K562 (cell line): Measurements from ENCODE around the gene KCNMB1. TPM values are rescaled to one million over a fixed set of nuclear protein-coding genes. Genes with fewer than 3 reads are reported as not detected.

ENCODE experiments used
- ATAC-seq: fragments of 200-7000 bp; cut with Tn5 transposase; 3 replicates; pipeline ENCODE4 v1.9.1; 2020; ENCODE audit warnings: moderate library complexity
- Bru-seq: library from RNA; stranded (reverse); fragments of 400-500 nt; gene quantifications from one replicate; lab custom pipeline; 2021; lab: Mats Ljungman, UMichigan
- BruChase-seq, 2 experiments: library from RNA; stranded (reverse); fragments of 400-500 nt; gene quantifications; one replicate each; lab custom pipeline; 2021; lab: Mats Ljungman, UMichigan
- BruUV-seq: library from RNA; stranded (reverse); fragments of 400-500 nt; replicated peaks from 2 replicates; lab custom pipeline; 2021; lab: Mats Ljungman, UMichigan
- CTCF ChIA-PET: fragments of 300-600 bp; formaldehyde crosslinking; extraction: SDS; loops from one replicate; lab custom pipeline; 2021; ENCODE audit warnings: low intra/inter-chr PET ratio; lab: Yijun Ruan, JAX
- POLR2A ChIA-PET: fragments of 300-600, 350-650 bp; sonication (Branson Sonifier 250); formaldehyde crosslinking; extraction: SDS; loops from one replicate; lab custom pipeline; 2021; ENCODE audit warnings: antibody characterized with exemption, inconsistent platforms; lab: Yijun Ruan, JAX
- DNase-seq, 4 experiments: peaks; one replicate each; pipeline versions ENCODE4 v3.0.0 to v3.0.0-alpha.2; 2011 to 2018; ENCODE audit warnings: low spot score in 3 of 4, mixed read lengths in 3 of 4; ENCODE audit errors: extremely low read depth in 1 of 4
- FAIRE-seq: peaks from 2 replicates; lab custom pipeline; 2011; peaks lifted over from hg19 to GRCh38; lab: Jason Lieb, UNC
- H2AFZ ChIP-seq: 2 replicates; pipeline ENCODE4 v1.6.0; 2011; ENCODE audit warnings: low read depth, low read length, control low read depth, inconsistent platforms
- H3K27ac ChIP-seq: fragments of 200-600 bp; 3 replicates; pipeline ENCODE4 v1.8.0; 2011; ENCODE audit warnings: low read depth, mild to moderate bottlenecking, control low read depth, inconsistent platforms, low read length, moderate library complexity, mixed read lengths; ENCODE audit errors: extremely low read depth
- H3K27me3 ChIP-seq, 2 experiments: fragments of 300-600 bp in 1 of 2; 2 replicates in 1 of 2; 3 replicates in 1 of 2; pipeline versions ENCODE4 v1.6.0 to v1.8.0; 2011; ENCODE audit warnings: inconsistent platforms in 2 of 2, low read length in 2 of 2, mild to moderate bottlenecking in 1 of 2, mixed read lengths in 1 of 2, moderate library complexity in 1 of 2; ENCODE audit not compliant: control insufficient read depth in 2 of 2, insufficient read depth in 2 of 2
- H3K36me3 ChIP-seq: fragments of 300-600 bp; 3 replicates; pipeline ENCODE4 v1.8.0; 2011; ENCODE audit warnings: mild to moderate bottlenecking, low read length, inconsistent platforms; ENCODE audit not compliant: control insufficient read depth, insufficient read depth
- H3K4me1 ChIP-seq, 2 experiments: fragments of 200-600 bp in 1 of 2; replicated peaks in 1 of 2; 2 replicates in 1 of 2; 3 replicates in 1 of 2; pipeline versions ENCODE4 v1.5.1 to v1.8.0; 2011; ENCODE audit warnings: inconsistent platforms in 2 of 2, low read length in 2 of 2, mild to moderate bottlenecking in 1 of 2, mixed read lengths in 1 of 2, moderate library complexity in 1 of 2; ENCODE audit not compliant: control insufficient read depth in 2 of 2, insufficient read depth in 2 of 2
- H3K4me2 ChIP-seq: 2 replicates; pipeline ENCODE4 v1.6.1; 2011; ENCODE audit warnings: low read length, control low read depth, inconsistent platforms, mixed read lengths; ENCODE audit not compliant: insufficient read depth
- H3K4me3 ChIP-seq: fragments of 200-600 bp; sonication (generic), shearing (Covaris generic); 2 replicates; pipeline ENCODE4 v1.5.1; 2016; ENCODE audit warnings: control low read depth, inconsistent platforms
- H3K79me2 ChIP-seq: fragments of 200-600 bp; 3 replicates; pipeline ENCODE4 v1.8.0; 2011; ENCODE audit warnings: low read length, inconsistent platforms; ENCODE audit not compliant: control insufficient read depth, insufficient read depth
- H3K9ac ChIP-seq, 2 experiments: 2 replicates each; pipeline versions ENCODE4 v1.6.0 to v1.6.1; 2011; ENCODE audit warnings: low read depth in 2 of 2, low read length in 2 of 2, control low read depth in 1 of 2, inconsistent platforms in 1 of 2, mild to moderate bottlenecking in 1 of 2, mixed read lengths in 1 of 2; ENCODE audit not compliant: insufficient read depth in 1 of 2
- H3K9me1 ChIP-seq: one replicate; pipeline ENCODE4 v1.6.0; 2011; ENCODE audit warnings: inconsistent platforms, mild to moderate bottlenecking, low read length, moderate library complexity; ENCODE audit not compliant: control insufficient read depth, insufficient read depth
- H3K9me3 ChIP-seq: replicated peaks from 2 replicates; pipeline ENCODE4 v1.5.1; 2011; ENCODE audit warnings: low read depth, low read length, inconsistent platforms; ENCODE audit not compliant: control insufficient read depth, insufficient read depth
- H4K20me1 ChIP-seq: replicated peaks from 2 replicates; pipeline ENCODE4 v1.6.1; 2011; ENCODE audit warnings: low read length, inconsistent platforms, mixed read lengths; ENCODE audit not compliant: control insufficient read depth, insufficient read depth
- ARID1B ChIP-seq: fragments of 450-650 bp; IDR thresholded peaks from 2 replicates; pipeline ENCODE4 v1.6.1; 2016; ENCODE audit warnings: antibody characterized with exemption, mild to moderate bottlenecking, inconsistent platforms
- ARID2 ChIP-seq: fragments of 450-650 bp; IDR thresholded peaks from 2 replicates; pipeline ENCODE4 v1.6.1; 2017; ENCODE audit warnings: antibody characterized with exemption, mild to moderate bottlenecking
- BRD9 ChIP-seq: fragments of 450-650 bp; IDR thresholded peaks from 2 replicates; pipeline ENCODE4 v1.6.1; 2018; ENCODE audit warnings: low read depth; ENCODE audit not compliant: partially characterized antibody
- CREBBP ChIP-seq: IDR thresholded peaks from one replicate; pipeline ENCODE4 v1.6.1; 2012; ENCODE audit warnings: low read depth, mild to moderate bottlenecking, control low read depth, inconsistent platforms, low read length
- DACH1 ChIP-seq: fragments of 450-650 bp; IDR thresholded peaks from 2 replicates; pipeline ENCODE4 v1.6.1; 2018; ENCODE audit not compliant: partially characterized antibody
- DNMT1 ChIP-seq: fragments of 450-650 bp; IDR thresholded peaks from 2 replicates; pipeline ENCODE4 v1.6.1; 2016; ENCODE audit warnings: antibody characterized with exemption, mild to moderate bottlenecking
- POLR2G ChIP-seq: fragments of 200-400 bp; formaldehyde crosslinking; IDR thresholded peaks from 2 replicates; pipeline ENCODE4 v1.6.1; 2017; ENCODE audit warnings: low read depth, mild to moderate bottlenecking, antibody characterized with exemption, low read length, moderate library complexity
- RBM34 ChIP-seq: fragments of 200-400 bp; formaldehyde crosslinking; IDR thresholded peaks from 2 replicates; pipeline ENCODE4 v1.6.1; 2018; ENCODE audit warnings: low read length, borderline replicate concordance; ENCODE audit not compliant: insufficient read depth
- ZNF212 ChIP-seq: fragments of 450-650 bp; formaldehyde crosslinking; IDR thresholded peaks from 2 replicates; pipeline ENCODE4 v1.4.0; 2020; ENCODE audit warnings: mild to moderate bottlenecking
- ZNF507 ChIP-seq: conservative IDR thresholded peaks from 2 replicates; pipeline ENCODE4 v1.6.1; 2017; ENCODE audit warnings: missing genetic modification characterization, missing compliant biosample characterization
- ZNF551 ChIP-seq: fragments of 250-450 bp; sonication (Bioruptor Pico); IDR thresholded peaks from 2 replicates; pipeline ENCODE4 v1.5.0; 2021; ENCODE audit warnings: mild to moderate bottlenecking, moderate library complexity
- ZNF57 ChIP-seq: fragments of 450-650 bp; formaldehyde crosslinking; IDR thresholded peaks from 2 replicates; pipeline ENCODE4 v1.4.0; 2020; ENCODE audit warnings: mild to moderate bottlenecking, moderate library complexity
- ZSCAN29 ChIP-seq: fragments of 450-650 bp; IDR thresholded peaks from 2 replicates; pipeline ENCODE4 v1.6.1; 2017
- WGBS: fragments of 100-300 bp; shearing (Covaris generic); methylation state at CpG from one replicate; pipeline ENCODE4 v1.1.6; 2016; ENCODE audit warnings: low coverage, mixed read lengths; ENCODE audit not compliant: insufficient coverage; ENCODE audit errors: missing lambda C conversion rate; 5-methylcytosine and 5-hydroxymethylcytosine counted together
- in situ Hi-C: fragments of 300-500 bp; cut with MboI; formaldehyde crosslinking; loops from 4 replicates; pipeline ENCODE4 v1.15.0; 2018; ENCODE audit warnings: inconsistent platforms, mixed read lengths
- intact Hi-C: fragments of 100-400 bp; cut with micrococcal nuclease; formaldehyde crosslinking; loops from 2 replicates; pipeline ENCODE4 v1.14.2; 2022
- long read RNA-seq, 3 experiments: library from polyadenylated mRNA in 2 of 3; library from RNA in 1 of 3; unstranded in 2 of 3; stranded (forward) in 1 of 3; transcript quantifications; one replicate each; pipeline ENCODE4 v2.0.0, GENCODE V29; 2019 to 2022
- polyA minus RNA-seq, 3 experiments: library from RNA; depleted of rRNA, polyadenylated mRNA; stranded (reverse); fragments of >200 nt; gene quantifications; 2 replicates each; pipeline ENCODE4 v1.2.3, GENCODE V29; 2011
- polyA plus RNA-seq, 8 experiments: library from polyadenylated mRNA; depleted of rRNA in 4 of 8; stranded (reverse) in 5 of 8; unstranded in 3 of 8; fragments of >200 nt; fragmentation: Nextera tagmentation in 2 of 8; fragmentation: Illumina TruSeq in 1 of 8; extraction: Ambion mirVana in 2 of 8; extraction: Trizol in 1 of 8; gene quantifications; 2 replicates each; pipeline versions ENCODE4 v1.2.1 to v1.2.3, GENCODE V29; 2011 to 2014; ENCODE audit warnings: inconsistent platforms in 1 of 8, missing spikeins in 1 of 8
- total RNA-seq, 7 experiments: library from RNA; depleted of rRNA in 6 of 7; stranded (reverse); fragments of >200 nt in 6 of 7; fragmentation: Illumina TruSeq in 2 of 7; extraction: Trizol in 2 of 7; gene quantifications; 2 replicates each; pipeline versions ENCODE4 v1.2.1 to v1.2.3, GENCODE V29; 2011 to 2021; ENCODE audit warnings: low replicate concordance in 1 of 7
- TF ChIP-seq, protein P1 (sequence below): sonication (generic); formaldehyde crosslinking; IDR thresholded peaks from 2 replicates; pipeline ENCODE4 v1.8.1; 2022; ENCODE audit warnings: missing genetic modification reagents
- TF ChIP-seq, protein P2 (sequence below), 2 experiments: fragments of 450-650 bp in 1 of 2; sonication (generic) in 1 of 2; formaldehyde crosslinking in 1 of 2; IDR thresholded peaks in 1 of 2; conservative IDR thresholded peaks in 1 of 2; 2 replicates each; pipeline versions ENCODE4 v1.6.1 to v1.8.1; 2016 to 2023; ENCODE audit warnings: mild to moderate bottlenecking in 2 of 2, moderate library complexity in 2 of 2, inconsistent platforms in 1 of 2, missing genetic modification reagents in 1 of 2

KCNMB1 gene
- total RNA-seq (2011; cell fraction: chromatin; rRNA removed; ENCODE audit: low replicate concordance): not detected in 2 replicates
- total RNA-seq (2011; cell fraction: nucleolus; rRNA removed): not detected in 2 replicates
- not detected in 2 replicates for total RNA-seq (2011; cell fraction: nucleoplasm; rRNA removed)
- total RNA-seq (2014; rRNA removed) (not detected in 2 replicates), total RNA-seq (2014; rRNA removed; fragmentation: Illumina TruSeq; extraction: Trizol) (not detected in 2 replicates), total RNA-seq (2015; rRNA removed; fragmentation: Illumina TruSeq; extraction: Trizol) (not detected in 2 replicates), total RNA-seq (2021) (not detected in 2 replicates), polyA plus RNA-seq (2011; rRNA removed) (not detected in 2 replicates), polyA plus RNA-seq (2014; fragmentation: Illumina TruSeq; extraction: Trizol) (not detected in 2 replicates), polyA plus RNA-seq (2014; fragmentation: Nextera tagmentation; extraction: Ambion mirVana) (not detected), polyA plus RNA-seq (2014; rRNA removed) (not detected in 2 replicates), polyA minus RNA-seq (2011; rRNA and poly(A)+ RNA removed) (not detected in 2 replicates), Bru-seq, nascent RNA (not detected), BruChase-seq, experiment 1, labeled RNA remaining after a 2-hour chase (not detected), BruChase-seq, experiment 2, labeled RNA remaining after a 6-hour chase (not detected)
- polyA plus RNA-seq (2011; cell fraction: cytosol; rRNA removed): not detected in 2 replicates
- not detected in 2 replicates for polyA plus RNA-seq (2011; cell fraction: nucleus; rRNA removed)
- not detected in 2 replicates for polyA plus RNA-seq (2012)
- polyA minus RNA-seq (2011; cell fraction: cytosol; rRNA and poly(A)+ RNA removed): not detected in 2 replicates
- not detected in 2 replicates for polyA minus RNA-seq (2011; cell fraction: nucleus; rRNA and poly(A)+ RNA removed)
- long read RNA-seq, experiment 1: 0 reads
- long read RNA-seq, experiment 2: 0 reads
- long read RNA-seq, experiment 3: 0 reads

- ChIA-PET POLR2A (interaction anchor here (0.6 to 1.1 kb wide), 3 partner anchors 33 to 182 kb away, joined by 3 to 4 read pairs (median 3); no protein-coding TSS in a partner anchor), CTCF (no interaction called here)
- under 1% methylated on average over 12 of the region's 15 CpGs for WGBS
- Histone ChIP-seq H3K27ac (no peak within 1 kb of the TSS), H3K36me3 (no peaks in the 10 kb centered on the region), H3K4me2 (no peak within 1 kb of the TSS), H3K27me3 (peaks cover 12 to 67% of the 10 kb centered on the region in 2 experiments; a peak in 4 of 5 replicates), H3K79me2 (no peaks in the 10 kb centered on the region), H4K20me1 (peaks cover 3% of the 10 kb centered on the region; the same call in 1 of the 2 replicates), H3K9me1 (no peaks in the 10 kb centered on the region), H3K9ac (no peak within 1 kb of the TSS), H3K4me3 (no peak within 1 kb of the TSS), H3K4me1 (no peaks in the 10 kb centered on the region), H3K9me3 (no peaks in the 10 kb centered on the region), H2AFZ (no peak within 1 kb of the TSS)
- intact Hi-C loops (no loop called here), in situ Hi-C loops (no loop called here)
- BruUV-seq: no TSS peak
- no peak for TF ChIP-seq ZNF57
- no peak for TF ChIP-seq DNMT1
- TF ChIP-seq ARID1B: no peak
- TF ChIP-seq DACH1: no peak
- TF ChIP-seq CREBBP: no peak
- TF ChIP-seq ARID2: no peak
- TF ChIP-seq ZNF212: no peak
- no peak for TF ChIP-seq ZNF507 (tag)
- TF ChIP-seq, protein P1, sequence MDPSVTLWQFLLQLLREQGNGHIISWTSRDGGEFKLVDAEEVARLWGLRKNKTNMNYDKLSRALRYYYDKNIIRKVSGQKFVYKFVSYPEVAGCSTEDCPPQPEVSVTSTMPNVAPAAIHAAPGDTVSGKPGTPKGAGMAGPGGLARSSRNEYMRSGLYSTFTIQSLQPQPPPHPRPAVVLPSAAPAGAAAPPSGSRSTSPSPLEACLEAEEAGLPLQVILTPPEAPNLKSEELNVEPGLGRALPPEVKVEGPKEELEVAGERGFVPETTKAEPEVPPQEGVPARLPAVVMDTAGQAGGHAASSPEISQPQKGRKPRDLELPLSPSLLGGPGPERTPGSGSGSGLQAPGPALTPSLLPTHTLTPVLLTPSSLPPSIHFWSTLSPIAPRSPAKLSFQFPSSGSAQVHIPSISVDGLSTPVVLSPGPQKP (CRISPR knock-in tag): no peak
- TF ChIP-seq, protein P2, sequence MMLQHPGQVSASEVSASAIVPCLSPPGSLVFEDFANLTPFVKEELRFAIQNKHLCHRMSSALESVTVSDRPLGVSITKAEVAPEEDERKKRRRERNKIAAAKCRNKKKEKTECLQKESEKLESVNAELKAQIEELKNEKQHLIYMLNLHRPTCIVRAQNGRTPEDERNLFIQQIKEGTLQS (IDR thresholded peaks at IDR 0.05): no peak
- TF ChIP-seq, protein P2 (CRISPR knock-in tag; conservative IDR thresholded peaks at IDR 0.05): no peak
- TF ChIP-seq RBM34: no peak
- TF ChIP-seq ZNF551 (CRISPR knock-in tag): no peak
- no peak for TF ChIP-seq POLR2G
- no peak for TF ChIP-seq ZSCAN29
- no peak for TF ChIP-seq BRD9
- no peak for FAIRE-seq
- no peak for DNase-seq
- no peak for ATAC-seq
Observed at GRCh38 chr5:170388818-170389549, at the start of gene KCNMB1. Gene KCNMB1 (minus strand): TSS chr5:170389367. CDS start chr5:170385447, 3,920 bp downstream.
